CD4-positive, CD25-positive, alpha-beta regulatory T cell (primary cell): ENCODE measurements around the gene C11orf65. TPM values are rescaled to one million over a fixed set of nuclear protein-coding genes. Genes with fewer than 3 reads are reported as not detected.

ENCODE experiments used
- ATAC-seq, 2 donors: fragments of 150-1000 bp; cut with Tn5 transposase; one replicate each; pipeline ENCODE4 v1.10.0; 2021; ENCODE audit warnings: low read depth in 2 of 2, moderate number of reproducible peaks in 2 of 2, moderate library complexity in 1 of 2
- DNase-seq, 3 donors: peaks; one replicate each; pipeline versions ENCODE4 v3.0.0 to v3.0.0-alpha.2; 2012 to 2022; ENCODE audit warnings: mixed read lengths in 1 of 3
- H3K27ac ChIP-seq: one replicate; pipeline ENCODE4 v1.7.0; 2013; ENCODE audit warnings: mild to moderate bottlenecking, low read length; ENCODE audit not compliant: insufficient read depth, poor library complexity, severe bottlenecking
- H3K27me3 ChIP-seq: one replicate; pipeline ENCODE4 v1.7.0; 2013; ENCODE audit warnings: low read length; ENCODE audit not compliant: control insufficient read depth, insufficient read depth
- H3K36me3 ChIP-seq: one replicate; pipeline ENCODE4 v1.7.0; 2013; ENCODE audit warnings: mild to moderate bottlenecking, low read length, moderate library complexity; ENCODE audit not compliant: control insufficient read depth, insufficient read depth
- H3K4me1 ChIP-seq: 2 replicates; pipeline ENCODE4 v1.7.0; 2013; ENCODE audit warnings: mild to moderate bottlenecking, low read length; ENCODE audit not compliant: insufficient read depth, control insufficient read depth, poor library complexity, severe bottlenecking
- H3K4me3 ChIP-seq: one replicate; pipeline ENCODE4 v1.7.0; 2013; ENCODE audit warnings: low read depth, mild to moderate bottlenecking, low read length, moderate library complexity
- H3K9me3 ChIP-seq, 2 experiments: 1 replicate in 1 of 2; 2 replicates in 1 of 2; pipeline ENCODE4 v1.7.0; 2013; ENCODE audit warnings: low read length in 2 of 2, mild to moderate bottlenecking in 1 of 2, moderate library complexity in 1 of 2; ENCODE audit not compliant: control insufficient read depth in 2 of 2
- H3K27ac Mint-ChIP-seq, 3 donors: one replicate each; pipeline ENCODE4 v1.8.0; 2020 to 2022; ENCODE audit warnings: mild to moderate bottlenecking in 3 of 3, mixed read lengths in 3 of 3, moderate library complexity in 2 of 3
- H3K27me3 Mint-ChIP-seq: one replicate; pipeline ENCODE4 v1.8.0; 2022; ENCODE audit warnings: mild to moderate bottlenecking, mixed read lengths
- H3K36me3 Mint-ChIP-seq: one replicate; pipeline ENCODE4 v1.8.0; 2020; ENCODE audit warnings: mixed read lengths
- H3K4me1 Mint-ChIP-seq, 4 donors: one replicate each; pipeline ENCODE4 v1.8.0; 2020 to 2022; ENCODE audit warnings: mixed read lengths in 4 of 4, mild to moderate bottlenecking in 1 of 4
- H3K4me3 Mint-ChIP-seq, 4 donors: one replicate each; pipeline ENCODE4 v1.8.0; 2020 to 2022; ENCODE audit warnings: mild to moderate bottlenecking in 4 of 4, mixed read lengths in 4 of 4, moderate library complexity in 3 of 4
- H3K9me3 Mint-ChIP-seq, 7 donors: one replicate each; pipeline ENCODE4 v1.8.0; 2020 to 2022; ENCODE audit warnings: mixed read lengths in 7 of 7, mild to moderate bottlenecking in 3 of 7, moderate library complexity in 2 of 7
- polyA plus RNA-seq, 4 donors: library from polyadenylated mRNA; unstranded; fragments of 300-500 nt; fragmentation: Illumina TruSeq; gene quantifications; one replicate each; pipeline ENCODE4 v1.2.3, GENCODE V29; 2021
- total RNA-seq: library from RNA; stranded (reverse); gene quantifications from one replicate; pipeline ENCODE4 v1.2.3, GENCODE V29; 2022

C11orf65 gene
- total RNA-seq (0.37 TPM), polyA plus RNA-seq (1 to 10 TPM in 1 of 4 donors, under 1 TPM in 3; 0.55 to 1.4 (median 0.62) TPM)

- H3K4me3 ChIP-seq, result peak within 1 kb of the TSS; percentile 96
- peaks cover 9% of the 10 kb centered on the region for H3K4me1 ChIP-seq
- Mint-ChIP-seq H3K9me3 (no peaks in the 10 kb centered on the region), H3K27me3 (no peaks in the 10 kb centered on the region), H3K36me3 (peaks cover 4% of the 10 kb centered on the region), H3K4me3 (peak within 1 kb of the TSS; percentile 96 to 99 (median 98)), H3K27ac (peak within 1 kb of the TSS; percentile 98 to 100 (median 99)), H3K4me1 (peaks cover 0 to 21% (median 10%) of the 10 kb centered on the region in 4 donors)
- H3K36me3 ChIP-seq, result no peaks in the 10 kb centered on the region
- H3K9me3 ChIP-seq, result no peaks in the 10 kb centered on the region
- ATAC-seq (peak; percentile 97 to 98), DNase-seq (peak; percentile 90 to 98 (median 97))
- H3K27ac ChIP-seq, result peak within 1 kb of the TSS; percentile 98
- H3K27me3 ChIP-seq, result no peaks in the 10 kb centered on the region
Observed at GRCh38 chr11:108467091-108467823, at the start of gene C11orf65. TSS of gene C11orf65 (minus strand) at chr11:108467529. CDS start at chr11:108461559, 5,970 bp downstream.

- no peak overlapping the region for H3K27ac Mint-ChIP-seq
- no peak overlapping the region for H3K4me3 Mint-ChIP-seq
- no peaks in the 10 kb centered on the region for H3K36me3 ChIP-seq
- no peaks in the 10 kb centered on the region for H3K4me1 Mint-ChIP-seq
- peaks cover 9% of the 10 kb centered on the region for H3K36me3 Mint-ChIP-seq
- no peak overlapping the region for H3K27ac ChIP-seq
- H3K9me3 ChIP-seq, result no peaks in the 10 kb centered on the region
- DNase-seq, result no peak
- H3K9me3 Mint-ChIP-seq, result no peaks in the 10 kb centered on the region
- H3K27me3 Mint-ChIP-seq, result peaks cover 20% of the 10 kb centered on the region
- ATAC-seq, result no peak
- H3K4me3 ChIP-seq, result no peak overlapping the region
- H3K27me3 ChIP-seq, result peaks cover 8% of the 10 kb centered on the region
- H3K4me1 ChIP-seq, result no peaks in the 10 kb centered on the region
Observed at GRCh38 chr11:108516125-108516524, 48.8 kb upstream of the C11orf65 start.

- ATAC-seq, result no peak
- Mint-ChIP-seq H3K4me1 (no peaks in the 10 kb centered on the region), H3K4me3 (no peak overlapping the region), H3K27me3 (peaks cover 36% of the 10 kb centered on the region), H3K27ac (no peak overlapping the region), H3K9me3 (peaks cover 0 to 3% (median 0%) of the 10 kb centered on the region in 7 donors), H3K36me3 (peaks cover 9% of the 10 kb centered on the region)
- H3K27ac ChIP-seq, result no peak overlapping the region
- H3K9me3 ChIP-seq, result no peaks in the 10 kb centered on the region
- no peaks in the 10 kb centered on the region for H3K4me1 ChIP-seq
- no peak for DNase-seq
- H3K4me3 ChIP-seq, result no peak overlapping the region
- peaks cover 12% of the 10 kb centered on the region for H3K27me3 ChIP-seq
- no peaks in the 10 kb centered on the region for H3K36me3 ChIP-seq
Observed at GRCh38 chr11:108512708-108513107, 45.4 kb upstream of the C11orf65 start.

- Mint-ChIP-seq H3K27ac (no peak overlapping the region), H3K9me3 (peaks cover 0 to 3% (median 0%) of the 10 kb centered on the region in 7 donors), H3K4me1 (no peaks in the 10 kb centered on the region), H3K36me3 (peaks cover 9% of the 10 kb centered on the region), H3K27me3 (peaks cover 36% of the 10 kb centered on the region), H3K4me3 (no peak overlapping the region)
- H3K27ac ChIP-seq, result no peak overlapping the region
- H3K4me3 ChIP-seq, result no peak overlapping the region
- no peaks in the 10 kb centered on the region for H3K9me3 ChIP-seq
- no peak for DNase-seq
- no peaks in the 10 kb centered on the region for H3K4me1 ChIP-seq
- ATAC-seq, result no peak
- H3K36me3 ChIP-seq, result no peaks in the 10 kb centered on the region
- peaks cover 12% of the 10 kb centered on the region for H3K27me3 ChIP-seq
Observed at GRCh38 chr11:108511851-108512474, 44.6 kb upstream of the C11orf65 start.

- Histone ChIP-seq H3K27ac (no peak overlapping the region), H3K9me3 (no peaks in the 10 kb centered on the region), H3K36me3 (no peaks in the 10 kb centered on the region), H3K27me3 (peaks cover 10% of the 10 kb centered on the region), H3K4me3 (no peak overlapping the region), H3K4me1 (no peaks in the 10 kb centered on the region)
- Mint-ChIP-seq H3K4me3 (peak overlapping the region in 1 of 4 donors; percentile 1), H3K36me3 (peaks cover 1% of the 10 kb centered on the region), H3K27me3 (peaks cover 28% of the 10 kb centered on the region), H3K27ac (no peak overlapping the region), H3K9me3 (peaks cover 0 to 3% (median 0%) of the 10 kb centered on the region in 7 donors), H3K4me1 (no peaks in the 10 kb centered on the region)
- no peak for ATAC-seq
- no peak for DNase-seq
Observed at GRCh38 chr11:108508653-108509593, 41.6 kb upstream of the C11orf65 start.

GRCh38 chr11:108501396-108501795 lies 34.1 kb upstream of the C11orf65 start:
- Histone ChIP-seq H3K4me1 (peaks cover 7% of the 10 kb centered on the region), H3K9me3 (no peaks in the 10 kb centered on the region), H3K36me3 (no peaks in the 10 kb centered on the region), H3K27ac (no peak overlapping the region), H3K27me3 (no peaks in the 10 kb centered on the region), H3K4me3 (no peak overlapping the region)
- no peak for ATAC-seq
- H3K27me3 Mint-ChIP-seq, result no peaks in the 10 kb centered on the region
- H3K9me3 Mint-ChIP-seq, result no peaks in the 10 kb centered on the region
- H3K27ac Mint-ChIP-seq, result no peak overlapping the region
- DNase-seq, result no peak
- peak overlapping the region in 2 of 4 donors; percentile 33 to 76 for H3K4me3 Mint-ChIP-seq
- peaks cover 7 to 22% (median 10%) of the 10 kb centered on the region in 4 donors for H3K4me1 Mint-ChIP-seq
- H3K36me3 Mint-ChIP-seq, result no peaks in the 10 kb centered on the region

GRCh38 chr11:108500721-108501120 lies 33.4 kb upstream of the C11orf65 start:
- no peaks in the 10 kb centered on the region for H3K27me3 ChIP-seq
- Mint-ChIP-seq H3K4me3 (peak overlapping the region in 2 of 4 donors; percentile 73 to 76), H3K27ac (peak overlapping the region in 2 of 3 donors; percentile 3 to 14), H3K4me1 (peaks cover 12 to 26% (median 15%) of the 10 kb centered on the region in 4 donors), H3K27me3 (no peaks in the 10 kb centered on the region), H3K36me3 (no peaks in the 10 kb centered on the region), H3K9me3 (no peaks in the 10 kb centered on the region)
- H3K36me3 ChIP-seq, result no peaks in the 10 kb centered on the region
- no peak overlapping the region for H3K27ac ChIP-seq
- H3K9me3 ChIP-seq, result no peaks in the 10 kb centered on the region
- peaks cover 7% of the 10 kb centered on the region for H3K4me1 ChIP-seq
- ATAC-seq, result no peak
- DNase-seq, result no peak
- no peak overlapping the region for H3K4me3 ChIP-seq
